ENCODE data around the gene MED15. TPM values are rescaled to one million over a fixed set of nuclear protein-coding genes. Genes with fewer than 3 reads are reported as not detected.

MED15 gene
- total and polyA plus RNA-seq, 2 experiments from 2014 or later = 29.2 to 43.5 TPM

- Mint-ChIP-seq H3K27ac (no peak overlapping the region), H3K36me3 (ENCODE audit: low read depth) (peaks cover 27% of the 10 kb centered on the region), H3K4me3 (no peak overlapping the region), H3K4me1 (no peaks in the 10 kb centered on the region), H3K27me3 (ENCODE audit: insufficient read depth, low read depth, poor library complexity) (peaks cover 11% of the 10 kb centered on the region), H3K9me3 (no peaks in the 10 kb centered on the region)
- DNase-seq (ENCODE audit: low spot score) (no peak), ATAC-seq (no peak)
- H3F3A ChIP-seq (replicated peaks; ENCODE audit: low read depth) = no peaks in the 10 kb centered on the region
- peaks cover 10% of the 10 kb centered on the region; the same call in 1 of the 2 replicates for H4K20me1 ChIP-seq (replicated peaks; ENCODE audit: insufficient read depth)
- no peak overlapping the region for H2AFZ ChIP-seq
- no peak overlapping the region for H3K4me2 ChIP-seq
- TF ChIP-seq STAT1 (IDR thresholded peaks at IDR 0.05; ENCODE audit: unreplicated experiment) (no peak), ETS1 (IDR thresholded peaks at IDR 0.05) (no peak), POLR2AphosphoS5 (IDR thresholded peaks at IDR 0.05; ENCODE audit: low read depth) (no peak), REST (IDR thresholded peaks at IDR 0.05; ENCODE audit: unreplicated experiment) (no peak), EZH2phosphoT487 (IDR thresholded peaks at IDR 0.05; ENCODE audit: unreplicated experiment) (no peak), CREB1 (CRISPR knock-in tag; IDR thresholded peaks at IDR 0.05; ENCODE audit: low read depth) (no peak), ZNF462 (CRISPR knock-in tag; IDR thresholded peaks at IDR 0.05) (no peak), ZNF114 (CRISPR knock-in tag; IDR thresholded peaks at IDR 0.05) (no peak)
- no peaks in the 10 kb centered on the region for H3K4me1 ChIP-seq (ENCODE audit: insufficient read depth)
- H3K27ac ChIP-seq (ENCODE audit: low read depth) = no peak overlapping the region
- H3K4me3 ChIP-seq = no peak overlapping the region
- H3K27me3 ChIP-seq (ENCODE audit: insufficient read depth) = no peaks in the 10 kb centered on the region
- H3K79me2 ChIP-seq (replicated peaks; ENCODE audit: insufficient read depth) = no peaks in the 10 kb centered on the region
- no peaks in the 10 kb centered on the region for H3K9me2 ChIP-seq (ENCODE audit: insufficient read depth)
- H3K36me3 ChIP-seq (ENCODE audit: insufficient read depth) = no peaks in the 10 kb centered on the region; the same call in 1 of the 2 replicates
Measured at GRCh38 chr22:20578192-20578591, 70.8 kb downstream of the MED15 start.
